Breast epithelium (tissue), 4 donors: Measurements from ENCODE around the gene TP63. TPM values are rescaled to one million over a fixed set of nuclear protein-coding genes. Genes with fewer than 3 reads are reported as not detected.

Experiments used
- DNase-seq, 2 donors: peaks; one replicate each; pipeline ENCODE4 v3.0.0-alpha.2; 2019; ENCODE audit warnings: low spot score in 2 of 2
- H3K27ac ChIP-seq, 2 donors: fragments of 200-600 bp; sonication (generic) in 1 of 2; one replicate each; pipeline ENCODE4 v1.5.1; 2016 to 2019; ENCODE audit warnings: mild to moderate bottlenecking in 1 of 2
- H3K27me3 ChIP-seq, 2 donors: fragments of 200-600 bp; sonication (generic) in 1 of 2; one replicate each; pipeline versions ENCODE4 v1.5.1 to v1.6.0; 2017 to 2019; ENCODE audit warnings: control low read depth in 1 of 2, mild to moderate bottlenecking in 1 of 2
- H3K36me3 ChIP-seq: fragments of 200-600 bp; one replicate; pipeline ENCODE4 v1.5.1; 2019
- H3K4me1 ChIP-seq, 2 donors: fragments of 200-600 bp; sonication (generic); one replicate each; pipeline ENCODE4 v1.5.1; 2016 to 2019; ENCODE audit warnings: control low read depth in 1 of 2
- H3K4me3 ChIP-seq, 3 donors: fragments of 200-600 bp; sonication (generic); 1 replicate in 2 of 3; 2 replicates in 1 of 3; pipeline ENCODE4 v1.5.1; 2016 to 2019; ENCODE audit warnings: mild to moderate bottlenecking in 3 of 3, moderate library complexity in 2 of 3
- H3K9me3 ChIP-seq, 2 donors: fragments of 200-600 bp; sonication (generic) in 1 of 2; one replicate each; pipeline ENCODE4 v1.5.1; 2016 to 2019; ENCODE audit warnings: control low read depth in 1 of 2
- CTCF ChIP-seq, 3 donors: fragments of 450-650 bp; IDR thresholded peaks; one replicate each; pipeline ENCODE4 v1.5.1; 2016 to 2017; ENCODE audit warnings: antibody characterized with exemption in 3 of 3, mild to moderate bottlenecking in 3 of 3, moderate library complexity in 3 of 3
- POLR2A ChIP-seq: fragments of 450-650 bp; IDR thresholded peaks from one replicate; pipeline ENCODE4 v1.6.1; 2016; ENCODE audit warnings: antibody characterized with exemption, mild to moderate bottlenecking, moderate library complexity
- POLR2AphosphoS5 ChIP-seq, 3 donors: sonication (generic); formaldehyde crosslinking; IDR thresholded peaks; one replicate each; pipeline ENCODE4 v1.6.1; 2017; ENCODE audit warnings: antibody characterized with exemption in 3 of 3
- intact Hi-C: fragments of 100-400 bp; cut with DNase I; formaldehyde crosslinking; loops from one replicate; pipeline ENCODE4 v1.15.1; 2023; ENCODE audit warnings: low total_unique reads
- total RNA-seq, 3 donors: library from RNA; depleted of rRNA; stranded (reverse); fragments of >200 nt; gene quantifications; one replicate each; pipeline ENCODE4 v1.1.0, GENCODE V29; 2016

TP63 gene
- total RNA-seq, 3 donors from 2014 or later: 0.96 to 47.7 (median 20.0) TPM

- Histone ChIP-seq H3K4me1 (no peaks in the 10 kb centered on the region), H3K27me3 (no peaks in the 10 kb centered on the region), H3K9me3 (no peaks in the 10 kb centered on the region), H3K27ac (no peak overlapping the region), H3K4me3 (no peak overlapping the region), H3K36me3 (no peaks in the 10 kb centered on the region)
- no peak for DNase-seq
- TF ChIP-seq CTCF (IDR thresholded peaks at IDR 0.05) (no peak), POLR2AphosphoS5 (IDR thresholded peaks at IDR 0.05) (no peak), POLR2A (no peak)
- intact Hi-C loops: no loop called here
Measured at GRCh38 chr3:189779166-189779565, 148.0 kb downstream of the TP63 start.

- no peaks in the 10 kb centered on the region for H3K27me3 ChIP-seq
- no peaks in the 10 kb centered on the region for H3K36me3 ChIP-seq
- no peaks in the 10 kb centered on the region for H3K4me1 ChIP-seq
- no peak for DNase-seq
- TF ChIP-seq POLR2A (no peak), CTCF (IDR thresholded peaks at IDR 0.05) (no peak), POLR2AphosphoS5 (IDR thresholded peaks at IDR 0.05) (no peak)
- H3K9me3 ChIP-seq: no peaks in the 10 kb centered on the region
- intact Hi-C loops: no loop called here
- no peak overlapping the region for H3K4me3 ChIP-seq
- no peak overlapping the region for H3K27ac ChIP-seq
Measured at GRCh38 chr3:189780546-189781270, 149.5 kb downstream of the TP63 start.

GRCh38 chr3:189781415-189781814 is 150.2 kb downstream of the TP63 start:
- no peak overlapping the region for H3K4me3 ChIP-seq
- no peaks in the 10 kb centered on the region for H3K9me3 ChIP-seq
- H3K4me1 ChIP-seq: no peaks in the 10 kb centered on the region
- no peak for DNase-seq
- intact Hi-C loops: no loop called here
- TF ChIP-seq POLR2A (no peak), CTCF (IDR thresholded peaks at IDR 0.05) (no peak), POLR2AphosphoS5 (IDR thresholded peaks at IDR 0.05) (no peak)
- no peaks in the 10 kb centered on the region for H3K36me3 ChIP-seq
- H3K27me3 ChIP-seq: no peaks in the 10 kb centered on the region
- no peak overlapping the region for H3K27ac ChIP-seq

- DNase-seq: no peak
- intact Hi-C loops: no loop called here
- no peak for TF ChIP-seq POLR2A
- TF ChIP-seq CTCF (IDR thresholded peaks at IDR 0.05): peak in 1 of 3 donors; percentile 29
- no peak for TF ChIP-seq POLR2AphosphoS5 (IDR thresholded peaks at IDR 0.05)
- no peaks in the 10 kb centered on the region for H3K27me3 ChIP-seq
- peak overlapping the region; percentile 30 to 49 for H3K27ac ChIP-seq
- H3K9me3 ChIP-seq: no peaks in the 10 kb centered on the region
- no peaks in the 10 kb centered on the region for H3K4me1 ChIP-seq
- no peaks in the 10 kb centered on the region for H3K36me3 ChIP-seq
- no peak overlapping the region for H3K4me3 ChIP-seq
Measured at GRCh38 chr3:189786479-189787064, 155.4 kb downstream of the TP63 start.

- TF ChIP-seq POLR2A: no peak
- TF ChIP-seq POLR2AphosphoS5 (IDR thresholded peaks at IDR 0.05): no peak
- TF ChIP-seq CTCF (IDR thresholded peaks at IDR 0.05): no peak
- intact Hi-C loops: no loop called here
- Histone ChIP-seq H3K27ac (peak overlapping the region; percentile 30 to 49), H3K4me3 (no peak overlapping the region), H3K36me3 (no peaks in the 10 kb centered on the region), H3K9me3 (no peaks in the 10 kb centered on the region), H3K27me3 (no peaks in the 10 kb centered on the region), H3K4me1 (no peaks in the 10 kb centered on the region)
- no peak for DNase-seq
Measured at GRCh38 chr3:189787191-189787590, 156.0 kb downstream of the TP63 start.
